GM12865 (cell line): ENCODE measurements around the gene TSPAN15.

Experiments
- DNase-seq: peaks from one replicate; pipeline ENCODE4 v3.0.0; 2010; ENCODE audit warnings: low read depth
- H3K4me3 ChIP-seq: 2 replicates; pipeline ENCODE4 v1.5.1; 2011; ENCODE audit warnings: mild to moderate bottlenecking, low read depth, low read length, control low read depth
- TF ChIP-seq, protein P1 (sequence below): IDR thresholded peaks from 2 replicates; pipeline ENCODE4 v1.5.1; 2011; ENCODE audit warnings: low read length, control low read depth, low read depth, inconsistent platforms; ENCODE audit not compliant: insufficient read depth; ENCODE audit errors: missing control alignments

Gene TSPAN15

DNA sequence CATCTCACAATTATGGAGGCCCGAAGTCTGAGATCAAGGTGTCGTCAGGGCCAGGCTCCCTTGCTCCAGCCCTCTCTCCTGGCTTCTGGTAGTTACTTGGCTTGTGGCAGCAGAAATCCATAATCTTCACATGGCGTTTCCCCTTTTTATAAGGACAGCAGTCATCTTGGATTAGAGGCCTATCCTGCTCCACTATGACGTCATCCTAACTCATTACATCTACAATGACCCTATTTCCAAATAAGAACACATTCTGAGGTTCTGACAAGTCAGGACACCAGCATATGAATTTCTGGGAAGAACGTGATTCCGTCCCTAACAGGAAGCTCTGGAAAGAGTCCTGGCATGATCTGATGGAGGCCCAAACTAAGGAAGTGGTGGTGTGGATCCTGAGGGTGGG is 86.2 kb downstream of the TSPAN15 start:
- DNase-seq, result no peak
- TF ChIP-seq, protein P1, sequence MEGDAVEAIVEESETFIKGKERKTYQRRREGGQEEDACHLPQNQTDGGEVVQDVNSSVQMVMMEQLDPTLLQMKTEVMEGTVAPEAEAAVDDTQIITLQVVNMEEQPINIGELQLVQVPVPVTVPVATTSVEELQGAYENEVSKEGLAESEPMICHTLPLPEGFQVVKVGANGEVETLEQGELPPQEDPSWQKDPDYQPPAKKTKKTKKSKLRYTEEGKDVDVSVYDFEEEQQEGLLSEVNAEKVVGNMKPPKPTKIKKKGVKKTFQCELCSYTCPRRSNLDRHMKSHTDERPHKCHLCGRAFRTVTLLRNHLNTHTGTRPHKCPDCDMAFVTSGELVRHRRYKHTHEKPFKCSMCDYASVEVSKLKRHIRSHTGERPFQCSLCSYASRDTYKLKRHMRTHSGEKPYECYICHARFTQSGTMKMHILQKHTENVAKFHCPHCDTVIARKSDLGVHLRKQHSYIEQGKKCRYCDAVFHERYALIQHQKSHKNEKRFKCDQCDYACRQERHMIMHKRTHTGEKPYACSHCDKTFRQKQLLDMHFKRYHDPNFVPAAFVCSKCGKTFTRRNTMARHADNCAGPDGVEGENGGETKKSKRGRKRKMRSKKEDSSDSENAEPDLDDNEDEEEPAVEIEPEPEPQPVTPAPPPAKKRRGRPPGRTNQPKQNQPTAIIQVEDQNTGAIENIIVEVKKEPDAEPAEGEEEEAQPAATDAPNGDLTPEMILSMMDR, result no peak
- H3K4me3 ChIP-seq, result no peak overlapping the region

DNA sequence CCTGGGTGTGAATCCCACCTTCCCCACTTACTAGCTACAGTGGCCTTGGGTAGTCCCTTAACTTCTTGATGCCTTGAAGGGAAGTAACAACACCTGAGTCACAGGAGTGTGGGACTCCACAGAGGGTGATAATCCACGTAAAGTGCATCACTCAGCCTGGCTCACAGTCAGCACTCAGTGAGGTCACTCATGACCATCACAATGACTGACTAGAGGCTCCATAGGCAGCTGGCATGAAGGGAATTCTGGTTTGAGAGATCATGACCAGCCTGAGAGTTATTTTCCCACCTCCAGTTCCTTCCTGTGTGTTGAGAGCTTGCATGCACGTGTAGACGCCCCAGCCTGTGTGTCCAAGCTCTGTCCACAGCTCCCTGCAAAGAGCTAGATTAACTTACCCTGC is 87.2 kb downstream of the TSPAN15 start:
- DNase-seq, result no peak
- H3K4me3 ChIP-seq, result no peak overlapping the region

DNA sequence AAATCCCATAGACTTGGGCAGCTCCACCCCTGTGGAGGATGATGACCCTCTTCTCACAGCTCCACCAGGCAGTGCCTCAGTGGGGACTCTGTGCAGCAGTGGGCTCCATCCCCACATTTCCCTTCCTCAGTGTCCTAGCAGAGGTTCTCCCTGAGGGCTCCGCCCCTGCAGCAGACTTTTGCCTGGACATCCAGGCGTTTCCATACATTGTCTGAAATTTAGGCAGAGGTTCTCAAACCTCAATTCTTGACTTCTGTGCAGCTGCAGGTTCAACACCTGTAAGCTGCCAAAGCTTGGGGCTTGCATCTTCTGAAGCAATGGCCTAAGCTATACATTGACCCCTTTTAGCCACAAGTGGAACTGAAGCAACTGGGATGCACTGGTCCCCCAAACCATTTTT is 90.2 kb downstream of the TSPAN15 start:
- no peak overlapping the region for H3K4me3 ChIP-seq

More for the DNA sequence above, 87.2 kb downstream of the TSPAN15 start:
- TF ChIP-seq, protein P1, result no peak

DNA sequence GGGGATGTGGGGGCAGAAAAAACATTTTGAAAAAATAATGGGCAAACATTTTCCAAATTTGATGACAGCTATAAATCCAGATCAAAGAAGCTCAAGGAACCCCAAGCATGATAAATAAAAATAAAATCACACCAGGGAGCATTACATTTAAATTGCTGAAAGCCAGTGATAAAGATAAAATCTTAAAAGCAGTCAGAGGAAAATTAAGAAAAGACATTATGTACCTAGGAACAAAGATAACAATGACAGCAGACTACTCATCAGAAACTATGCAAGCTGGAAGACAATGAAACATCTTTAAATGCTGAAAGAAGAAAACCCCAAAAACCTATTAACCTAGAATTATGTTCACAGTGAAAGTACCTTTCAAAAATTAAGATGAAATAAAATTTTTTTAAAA is 98.7 kb downstream of the TSPAN15 start:
- TF ChIP-seq, protein P1, result no peak
- DNase-seq, result no peak

More for the DNA sequence above, 90.2 kb downstream of the TSPAN15 start:
- TF ChIP-seq, protein P1, result no peak
- no peak for DNase-seq

DNA sequence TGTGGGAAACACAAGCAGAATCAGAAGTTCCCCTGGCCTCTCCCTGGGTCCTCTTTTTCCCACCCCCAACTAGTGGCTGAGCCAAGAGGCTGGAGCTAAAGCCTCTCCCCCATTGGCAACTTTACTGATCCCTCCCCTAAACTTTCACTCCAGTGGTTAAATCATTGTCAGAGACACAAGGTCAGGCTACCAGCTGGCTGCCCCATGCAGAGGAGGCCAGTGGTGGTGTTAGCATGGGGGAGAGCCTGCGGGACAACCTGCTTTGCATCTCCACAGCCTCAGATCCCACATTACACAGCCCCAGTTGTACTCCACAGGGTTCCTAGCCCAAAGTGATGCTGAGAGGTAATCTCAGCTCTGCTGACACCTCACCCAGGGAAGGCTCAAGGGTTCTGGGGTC is 101.0 kb downstream of the TSPAN15 start:
- H3K4me3 ChIP-seq, result no peak overlapping the region
- DNase-seq, result no peak

More for the DNA sequence above, 98.7 kb downstream of the TSPAN15 start:
- H3K4me3 ChIP-seq, result no peak overlapping the region

DNA sequence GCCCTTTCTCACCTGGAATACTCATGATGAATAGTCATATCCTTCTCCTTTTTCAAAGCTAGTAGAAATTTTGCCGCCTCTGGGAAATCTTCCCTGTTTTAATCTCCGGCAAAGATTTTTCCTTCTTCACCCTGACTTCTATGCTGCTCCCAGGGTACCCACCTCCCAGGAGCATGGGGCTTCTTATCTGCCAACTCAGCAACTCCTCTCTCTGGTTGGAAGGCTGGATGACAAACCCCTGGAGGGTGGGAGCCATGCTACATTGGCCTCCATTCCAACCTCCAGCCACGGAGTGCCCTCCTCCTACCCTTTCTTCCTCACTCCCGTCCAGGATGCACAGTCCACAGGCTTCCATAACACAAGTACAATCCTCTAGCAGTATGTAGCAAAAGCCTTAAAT is 102.1 kb downstream of the TSPAN15 start:
- TF ChIP-seq, protein P1, result no peak
- DNase-seq, result no peak
- no peak overlapping the region for H3K4me3 ChIP-seq

More for the DNA sequence above, 101.0 kb downstream of the TSPAN15 start:
- TF ChIP-seq, protein P1, result no peak

DNA sequence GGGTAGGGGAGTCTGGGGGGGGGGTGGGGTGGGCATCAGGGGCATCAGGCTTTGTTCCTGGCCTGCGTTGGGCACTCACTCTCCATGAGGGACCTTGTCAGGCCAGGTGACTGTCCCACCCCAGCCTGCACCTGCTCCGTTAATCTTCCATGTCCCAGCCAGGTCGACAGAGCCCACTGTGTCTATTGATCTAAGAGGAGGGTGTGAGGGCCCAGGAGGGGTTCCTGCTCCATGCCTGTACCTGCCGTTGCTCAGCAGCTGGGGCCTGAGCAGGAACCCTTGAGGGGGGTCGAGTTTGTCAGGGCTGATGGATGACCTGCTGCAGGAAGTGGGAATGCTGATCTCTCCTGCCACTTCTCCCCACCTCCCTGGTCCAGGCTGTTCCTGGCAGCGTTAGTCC is 103.3 kb downstream of the TSPAN15 start:
- DNase-seq, result no peak
- TF ChIP-seq, protein P1, result no peak
- H3K4me3 ChIP-seq, result no peak overlapping the region
